HPDE6-E6E7 (cell line): ENCODE data around the gene DNAH10.

Source experiments
- DNase-seq: peaks from one replicate; pipeline ENCODE4 v3.0.0; 2011; ENCODE audit warnings: missing footprints; ENCODE audit errors: extremely low spot score

Gene DNAH10

DNA sequence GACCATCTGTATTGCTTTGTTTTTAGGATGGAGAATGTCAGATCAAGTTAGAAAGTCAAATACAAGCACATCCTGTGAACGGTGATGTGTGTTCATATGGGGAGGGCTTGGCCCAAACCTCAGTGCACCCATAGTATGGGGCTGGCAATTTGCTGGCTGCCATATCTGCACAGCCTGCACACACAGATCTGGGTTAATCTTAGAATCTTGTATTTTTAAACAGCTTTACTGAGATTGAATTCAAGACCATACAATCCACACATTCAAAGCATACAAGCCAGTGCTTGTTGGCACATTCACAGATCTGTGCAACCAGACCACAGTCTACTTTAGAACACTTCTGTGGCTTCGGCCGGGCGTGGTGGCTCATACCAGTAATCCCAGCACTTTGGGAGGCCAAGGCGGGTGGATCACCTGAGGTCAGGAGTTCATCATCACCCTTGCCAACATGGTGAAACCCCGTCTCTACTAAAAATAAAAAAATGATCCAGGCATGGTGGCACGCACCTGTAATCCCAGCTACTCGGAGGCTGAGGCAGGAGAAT is 120.1 kb downstream of the DNAH10 start:
- DNase-seq, result no peak

- no peak for DNase-seq
Measured at GRCh38 chr12:123886258-123886657, 124.2 kb downstream of the DNAH10 start.

DNA sequence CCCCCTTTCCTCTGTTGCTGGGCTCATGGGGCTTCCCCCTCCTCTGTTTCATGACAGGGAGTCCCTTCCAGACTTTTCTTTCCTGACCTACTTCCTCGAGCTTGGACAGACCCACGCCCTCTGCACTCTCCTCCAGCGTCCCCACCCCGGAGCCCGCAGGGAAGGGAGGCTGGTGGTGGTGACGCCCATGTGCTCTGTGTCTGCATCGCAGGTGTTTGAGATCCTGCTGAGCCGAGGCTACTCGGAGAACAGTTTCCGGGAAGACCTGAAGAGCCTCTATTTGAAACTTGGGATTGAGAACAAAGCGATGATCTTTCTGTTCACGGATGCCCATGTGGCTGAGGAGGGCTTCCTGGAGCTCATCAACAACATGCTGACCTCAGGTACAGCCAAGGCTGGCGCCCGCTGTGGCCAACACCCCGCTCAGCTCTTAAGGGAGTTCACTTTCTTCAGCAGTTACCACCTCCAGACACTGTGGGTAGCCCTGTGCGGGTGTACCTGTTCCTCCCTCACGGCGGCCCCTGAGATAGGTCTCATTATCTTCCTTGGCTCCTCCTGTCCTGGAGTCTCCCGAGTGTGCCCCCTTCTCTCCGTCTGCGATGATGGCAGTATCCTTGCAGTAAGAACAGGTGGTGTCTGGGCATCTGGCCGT is 125.0 kb downstream of the DNAH10 start:
- DNase-seq, result no peak

DNA sequence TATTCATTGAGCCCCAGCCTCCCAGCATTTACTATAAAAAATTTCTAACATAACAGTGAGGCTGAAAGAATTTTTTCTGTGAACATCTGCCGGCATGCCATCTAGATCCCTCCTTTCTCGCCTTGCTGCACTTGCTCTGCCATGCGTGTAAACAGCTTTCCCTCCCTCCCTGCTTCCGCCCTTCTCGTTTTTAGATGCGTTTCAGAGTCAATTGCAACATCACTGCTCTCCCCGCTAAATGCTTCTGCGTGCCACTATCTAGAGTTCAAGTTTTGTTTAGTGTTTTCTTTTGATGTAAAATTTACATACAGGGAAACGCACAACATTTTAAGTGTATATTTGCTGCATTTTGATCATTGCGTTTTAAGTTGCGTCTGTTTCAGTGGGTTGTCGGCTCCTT is 126.9 kb downstream of the DNAH10 start:
- DNase-seq, result no peak

GRCh38 chr12:123889848-123890535 is 127.9 kb downstream of the DNAH10 start:
- no peak for DNase-seq

- DNase-seq, result no peak
Measured at GRCh38 chr12:123890536-123890902, 128.4 kb downstream of the DNAH10 start.

GRCh38 chr12:123891011-123891410 is 128.9 kb downstream of the DNAH10 start:
- no peak for DNase-seq

GRCh38 chr12:123891516-123892179 is 129.5 kb downstream of the DNAH10 start:
- no peak for DNase-seq

GRCh38 chr12:123892180-123892559 is 130.1 kb downstream of the DNAH10 start:
- no peak for DNase-seq

DNA sequence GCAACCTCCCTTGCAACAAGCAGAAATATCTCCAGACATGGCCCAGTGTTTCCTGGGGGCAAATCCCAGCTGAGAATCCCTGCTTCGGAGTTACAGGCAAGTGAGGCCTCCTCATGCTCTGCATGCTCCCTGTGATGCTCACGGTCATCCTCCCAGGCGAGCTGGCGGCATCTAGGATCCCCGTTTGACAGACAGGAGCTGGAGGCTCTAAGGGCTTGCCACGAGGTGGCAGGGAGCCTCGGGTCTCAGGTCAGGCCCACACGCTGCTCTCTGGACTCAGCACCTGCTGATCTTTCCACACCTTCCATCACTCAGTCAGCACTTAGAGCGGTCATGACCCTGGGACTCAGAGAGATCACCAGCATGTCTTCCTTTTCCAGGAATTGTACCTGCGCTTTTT is 130.8 kb downstream of the DNAH10 start:
- no peak for DNase-seq

DNA sequence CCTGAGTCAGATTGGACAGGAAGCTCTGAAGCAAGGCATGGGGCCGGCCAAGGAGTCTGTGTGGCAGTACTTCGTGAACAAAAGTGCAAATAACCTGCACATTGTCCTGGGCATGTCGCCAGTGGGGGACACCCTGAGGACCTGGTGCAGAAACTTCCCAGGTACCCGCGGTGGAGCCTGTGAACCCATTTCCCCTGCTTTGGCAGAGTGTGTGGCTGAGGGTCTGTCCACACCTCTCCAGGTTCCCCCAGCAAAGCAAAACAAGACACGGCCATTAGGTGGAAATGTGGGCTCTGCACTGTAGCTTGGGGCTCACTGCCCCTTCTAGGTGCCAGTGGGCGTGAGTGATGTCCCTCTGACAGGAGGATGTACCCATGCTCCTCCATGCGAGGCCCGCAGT is 131.2 kb downstream of the DNAH10 start:
- no peak for DNase-seq

GRCh38 chr12:123894823-123895345 is 132.8 kb downstream of the DNAH10 start:
- no peak for DNase-seq

DNA sequence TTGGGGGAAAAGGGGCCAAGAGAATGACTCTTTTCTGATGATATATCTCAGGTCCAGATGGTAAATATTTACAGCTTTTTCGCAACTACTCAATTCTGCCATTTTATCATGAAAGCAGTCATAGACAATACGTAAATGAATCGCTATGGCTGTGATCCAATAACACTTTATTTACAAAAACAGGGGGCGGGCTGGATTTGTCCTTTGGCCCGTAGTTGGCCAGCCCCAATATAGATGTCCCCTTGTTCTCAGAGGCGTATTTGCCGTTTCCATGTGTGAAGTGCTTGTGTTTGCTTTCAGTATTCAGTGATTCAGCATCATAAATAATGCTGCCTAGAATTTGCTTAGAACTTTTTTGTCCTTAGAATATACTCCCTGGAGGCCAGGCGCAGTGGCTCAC is 133.3 kb downstream of the DNAH10 start:
- no peak for DNase-seq

- no peak for DNase-seq
Measured at GRCh38 chr12:123896767-123897166, 134.7 kb downstream of the DNAH10 start.

DNA sequence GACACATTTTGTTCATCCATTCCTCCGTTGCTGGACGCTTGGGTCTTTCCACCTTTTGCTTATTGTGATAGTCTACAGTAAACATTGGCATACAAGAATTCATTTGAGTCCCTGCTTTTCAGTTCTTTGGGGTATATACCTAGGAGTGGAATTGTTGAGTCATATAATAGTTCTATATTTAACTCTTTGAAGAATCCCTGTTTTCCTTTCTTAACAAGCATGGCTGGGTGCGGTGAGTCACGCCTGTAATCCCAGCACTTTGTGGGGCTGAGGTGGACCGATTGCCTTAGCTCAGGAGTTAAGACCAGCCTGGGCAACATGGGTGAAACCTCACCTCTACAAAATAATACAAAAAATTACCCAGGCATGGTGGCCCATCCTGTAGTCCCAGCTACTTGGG is 135.1 kb downstream of the DNAH10 start:
- no peak for DNase-seq

DNA sequence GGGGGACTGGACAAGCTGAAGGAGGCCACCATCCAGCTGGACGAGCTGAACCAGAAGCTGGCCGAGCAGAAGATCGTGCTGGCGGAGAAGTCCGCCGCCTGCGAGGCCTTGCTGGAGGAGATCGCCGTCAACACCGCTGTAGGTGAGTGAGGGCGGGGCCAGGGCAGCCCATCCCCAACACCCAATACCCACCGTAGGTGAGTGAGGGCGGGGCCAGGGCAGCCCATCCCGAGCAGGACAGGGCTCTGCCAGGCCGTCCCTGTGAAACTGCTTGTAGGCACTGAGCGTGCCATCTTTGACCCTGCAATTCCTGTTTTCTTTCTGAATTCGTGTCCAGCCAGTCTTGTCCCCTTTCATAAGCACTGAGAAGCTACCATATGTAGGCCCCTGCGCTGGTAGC is 136.6 kb downstream of the DNAH10 start:
- DNase-seq, result no peak

DNA sequence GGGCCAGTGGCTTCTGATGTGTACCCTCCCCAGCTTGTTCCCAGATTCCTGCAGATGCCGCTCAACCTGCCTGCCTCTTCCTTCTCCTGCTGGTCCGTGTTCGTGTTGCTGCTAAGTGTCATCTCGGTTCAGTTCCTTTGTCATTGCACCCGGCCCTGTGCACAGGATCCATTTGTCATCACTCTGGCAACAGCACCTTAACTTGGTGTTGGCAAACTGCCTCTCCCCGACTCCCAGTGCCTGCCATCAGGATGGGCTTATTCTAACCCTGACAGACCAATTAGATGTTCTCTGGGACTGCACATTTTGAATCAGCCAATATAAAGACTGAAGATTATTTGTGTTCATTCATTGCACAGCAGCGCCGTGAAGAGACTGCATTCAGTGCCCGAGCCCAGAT is 137.3 kb downstream of the DNAH10 start:
- no peak for DNase-seq

DNA sequence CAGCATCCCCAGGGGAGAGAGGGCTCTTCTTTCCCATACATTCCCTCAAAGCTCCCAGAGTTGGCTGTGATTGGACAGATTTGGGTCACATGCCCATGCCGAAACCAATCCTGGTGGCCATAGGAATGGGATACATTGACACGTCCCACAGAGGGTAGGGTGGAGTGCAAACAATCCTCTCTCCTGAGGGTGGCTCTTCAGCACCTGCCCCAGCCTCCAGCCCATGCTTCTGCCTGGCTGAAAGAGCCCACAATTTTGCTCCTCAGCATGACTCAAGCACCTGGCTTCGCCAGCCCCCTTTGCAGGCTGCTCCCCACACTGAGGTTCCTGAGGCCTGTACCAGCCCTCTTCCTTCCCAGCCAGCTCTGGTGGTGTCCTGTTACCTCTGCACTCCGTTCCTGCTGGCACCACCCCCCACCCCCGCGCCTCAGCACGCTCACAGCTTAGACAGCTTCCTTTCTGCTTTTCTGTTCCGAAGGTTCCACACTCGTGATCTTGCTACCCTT is 138.8 kb downstream of the DNAH10 start:
- DNase-seq, result no peak

DNA sequence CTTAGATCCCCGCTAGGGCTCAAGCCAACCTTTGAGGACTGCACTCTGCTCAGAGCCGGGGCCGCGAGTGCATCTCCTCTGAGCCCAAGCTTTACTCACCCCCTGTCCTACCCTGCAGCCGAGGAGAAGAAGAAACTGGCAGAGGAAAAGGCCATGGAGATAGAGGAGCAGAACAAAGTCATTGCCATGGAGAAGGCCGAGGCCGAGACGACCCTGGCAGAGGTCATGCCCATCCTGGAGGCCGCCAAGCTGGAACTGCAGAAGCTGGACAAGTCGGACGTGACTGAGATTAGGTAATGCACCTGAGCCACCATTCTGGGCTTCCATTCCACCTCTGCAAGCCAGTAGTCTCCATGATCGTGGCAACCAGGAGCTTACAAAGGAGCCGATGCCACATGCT is 140.7 kb downstream of the DNAH10 start:
- no peak for DNase-seq

GRCh38 chr12:123903301-123904065 is 141.4 kb downstream of the DNAH10 start:
- DNase-seq, result no peak

GRCh38 chr12:123905319-123905925 is 143.3 kb downstream of the DNAH10 start:
- DNase-seq, result peak; percentile 44
